ENCODE data around the gene PDE4D. TPM values are rescaled to one million over a fixed set of nuclear protein-coding genes. Genes with fewer than 3 reads are reported as not detected.
A peak's percentile ranks its signal among the peaks of the same experiment; 100 is the strongest.

Gene PDE4D
- total RNA-seq, 1 donor from 2014 or later: 39.2 TPM

DNA sequence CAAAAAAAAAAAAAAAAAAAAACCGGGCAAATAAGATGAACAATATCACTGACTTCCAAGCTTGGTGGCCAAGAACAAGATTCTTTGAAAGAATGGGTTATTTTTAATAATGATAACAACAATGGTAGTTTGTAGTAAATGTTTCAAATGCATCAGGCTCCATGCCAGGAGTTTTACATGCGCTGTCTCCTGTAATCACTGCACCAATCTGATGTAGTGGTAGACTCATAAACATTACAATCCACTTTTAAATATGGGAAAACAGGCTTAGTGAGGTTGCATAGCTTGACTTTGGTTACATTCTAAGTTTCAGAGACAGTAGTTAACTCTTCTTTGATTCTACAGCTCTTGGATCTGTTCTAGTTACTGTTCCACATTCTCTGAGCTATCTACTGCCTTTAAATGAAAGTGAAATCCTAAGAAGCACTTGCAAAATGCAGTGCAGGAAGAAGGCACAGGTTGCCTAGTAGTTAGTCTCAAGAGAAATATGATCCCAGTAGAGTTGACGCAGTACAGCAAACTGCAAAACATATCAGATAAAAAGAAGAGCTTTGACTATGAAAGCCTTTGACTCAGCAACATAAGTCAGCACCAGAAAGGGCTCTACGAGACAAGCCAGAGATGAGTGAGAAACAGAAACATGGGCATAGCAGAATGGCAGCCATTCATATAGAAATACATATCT lies 62.1 kb downstream of the PDE4D start:
- DNase-seq (ENCODE audit: low read depth): no peak

DNA sequence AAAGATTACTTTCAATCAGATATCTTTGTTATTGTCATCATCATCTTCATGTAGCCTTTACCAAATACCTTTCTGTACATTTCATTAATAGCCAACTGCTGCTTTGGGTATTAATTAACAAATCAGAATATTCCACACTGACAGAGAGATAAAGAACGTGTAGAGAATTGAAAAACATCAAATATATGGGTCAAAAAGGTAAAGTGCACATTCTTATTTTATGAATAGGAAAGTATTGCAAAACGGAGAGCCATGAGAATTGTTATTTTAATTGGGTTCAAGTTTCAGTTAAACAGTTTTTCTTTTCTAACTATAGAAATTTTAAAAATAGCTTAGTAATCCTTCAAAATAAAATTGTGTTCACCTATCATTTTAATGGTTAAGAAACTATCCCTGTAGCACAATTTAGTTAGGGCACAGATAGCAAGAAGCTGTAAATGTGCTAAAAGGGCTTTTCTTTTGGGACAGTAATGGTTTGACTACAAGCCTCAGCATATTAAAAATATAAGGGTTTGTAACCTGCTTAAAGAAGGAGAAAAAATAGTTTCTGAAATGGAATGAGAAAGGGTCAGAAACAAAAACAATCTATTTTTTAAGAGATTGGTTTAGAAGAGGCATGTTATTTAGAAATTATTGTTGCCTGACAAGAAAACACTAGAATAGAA lies 62.9 kb downstream of the PDE4D start:
- TF ChIP-seq, protein P1, sequence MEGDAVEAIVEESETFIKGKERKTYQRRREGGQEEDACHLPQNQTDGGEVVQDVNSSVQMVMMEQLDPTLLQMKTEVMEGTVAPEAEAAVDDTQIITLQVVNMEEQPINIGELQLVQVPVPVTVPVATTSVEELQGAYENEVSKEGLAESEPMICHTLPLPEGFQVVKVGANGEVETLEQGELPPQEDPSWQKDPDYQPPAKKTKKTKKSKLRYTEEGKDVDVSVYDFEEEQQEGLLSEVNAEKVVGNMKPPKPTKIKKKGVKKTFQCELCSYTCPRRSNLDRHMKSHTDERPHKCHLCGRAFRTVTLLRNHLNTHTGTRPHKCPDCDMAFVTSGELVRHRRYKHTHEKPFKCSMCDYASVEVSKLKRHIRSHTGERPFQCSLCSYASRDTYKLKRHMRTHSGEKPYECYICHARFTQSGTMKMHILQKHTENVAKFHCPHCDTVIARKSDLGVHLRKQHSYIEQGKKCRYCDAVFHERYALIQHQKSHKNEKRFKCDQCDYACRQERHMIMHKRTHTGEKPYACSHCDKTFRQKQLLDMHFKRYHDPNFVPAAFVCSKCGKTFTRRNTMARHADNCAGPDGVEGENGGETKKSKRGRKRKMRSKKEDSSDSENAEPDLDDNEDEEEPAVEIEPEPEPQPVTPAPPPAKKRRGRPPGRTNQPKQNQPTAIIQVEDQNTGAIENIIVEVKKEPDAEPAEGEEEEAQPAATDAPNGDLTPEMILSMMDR (IDR thresholded peaks at IDR 0.05; ENCODE audit: insufficient read depth, low read length, poor library complexity, severe bottlenecking): no peak

More for the DNA sequence above, 62.1 kb downstream of the PDE4D start:
- TF ChIP-seq, protein P1 (IDR thresholded peaks at IDR 0.05; ENCODE audit: insufficient read depth, low read length, poor library complexity, severe bottlenecking): no peak
- H3K4me3 ChIP-seq (ENCODE audit: low read depth, low read length): no peak overlapping the region
- no peaks in the 10 kb centered on the region for H3K36me3 ChIP-seq (ENCODE audit: control insufficient read depth, insufficient read depth, low read length)
- H3K27me3 ChIP-seq (ENCODE audit: control insufficient read depth, insufficient read depth, low read length): no peaks in the 10 kb centered on the region

DNA sequence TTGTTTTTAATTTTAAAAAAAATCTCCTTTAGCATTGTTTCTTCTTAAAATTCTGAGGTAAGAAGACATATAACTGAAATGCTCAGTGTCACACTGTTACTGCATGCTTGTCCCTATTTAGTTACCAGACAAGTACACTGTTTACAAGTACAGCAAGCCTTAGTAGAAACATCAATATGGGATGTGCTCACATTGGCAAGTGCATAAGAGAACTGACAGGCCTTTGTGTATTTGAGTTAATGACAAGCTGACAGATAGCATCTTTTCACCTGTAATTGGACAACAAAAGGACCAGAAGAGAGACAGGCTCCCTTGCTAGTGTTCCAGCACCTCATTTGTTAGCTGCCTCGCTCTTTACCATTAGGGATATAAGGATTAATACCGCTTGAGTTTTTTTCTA lies 63.6 kb downstream of the PDE4D start:
- no peak for DNase-seq (ENCODE audit: low read depth)
- Histone ChIP-seq H3K36me3 (ENCODE audit: control insufficient read depth, insufficient read depth, low read length) (no peaks in the 10 kb centered on the region), H3K4me3 (ENCODE audit: low read depth, low read length) (no peak overlapping the region), H3K27me3 (ENCODE audit: control insufficient read depth, insufficient read depth, low read length) (no peaks in the 10 kb centered on the region)
- TF ChIP-seq, protein P1 (IDR thresholded peaks at IDR 0.05; ENCODE audit: insufficient read depth, low read length, poor library complexity, severe bottlenecking): no peak

More for the DNA sequence above, 62.9 kb downstream of the PDE4D start:
- DNase-seq (ENCODE audit: low read depth): no peak
- no peaks in the 10 kb centered on the region for H3K27me3 ChIP-seq (ENCODE audit: control insufficient read depth, insufficient read depth, low read length)
- no peaks in the 10 kb centered on the region for H3K36me3 ChIP-seq (ENCODE audit: control insufficient read depth, insufficient read depth, low read length)
- no peak overlapping the region for H3K4me3 ChIP-seq (ENCODE audit: low read depth, low read length)

DNA sequence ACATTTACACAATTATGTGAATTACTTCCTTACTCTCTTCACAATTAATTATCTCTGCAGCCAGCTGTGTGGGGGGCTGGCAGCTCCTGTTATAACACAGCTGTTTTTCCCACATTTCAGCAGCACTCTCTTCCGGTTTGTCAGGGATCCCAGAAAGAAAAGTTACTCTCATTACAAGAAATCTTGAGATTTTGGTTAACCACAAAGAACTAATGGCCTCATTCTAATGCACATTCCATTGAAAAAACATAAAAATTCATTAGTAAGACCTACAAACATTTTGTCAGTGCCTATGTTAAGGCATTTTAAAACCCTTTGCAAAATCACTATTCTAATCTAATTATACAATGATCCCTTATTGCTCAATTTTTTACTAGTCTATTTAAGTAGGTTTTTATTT lies 64.1 kb downstream of the PDE4D start:
- peak; percentile 26 for DNase-seq (ENCODE audit: low read depth)

DNA sequence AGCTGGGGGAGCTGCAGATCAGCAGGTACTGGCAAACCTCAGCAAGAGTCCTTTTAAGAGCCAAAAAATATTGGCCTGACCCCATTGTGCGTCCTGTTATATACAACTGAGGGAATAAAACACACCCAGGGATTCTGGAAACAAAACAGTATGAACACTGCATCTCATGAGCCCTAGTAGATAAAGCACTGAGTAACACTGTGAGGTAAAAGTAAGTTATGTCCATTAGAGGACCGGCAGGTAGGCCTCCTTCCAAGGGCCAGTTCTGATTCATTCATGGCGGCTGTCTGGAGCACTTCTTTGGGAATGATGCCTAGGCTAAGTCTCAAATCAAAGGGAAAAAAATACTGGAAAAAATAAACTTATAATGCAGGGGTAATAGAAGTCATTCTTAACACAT lies 64.9 kb downstream of the PDE4D start:
- no peaks in the 10 kb centered on the region for H3K27me3 ChIP-seq (ENCODE audit: control insufficient read depth, insufficient read depth, low read length)
- no peak for DNase-seq (ENCODE audit: low read depth)
- H3K4me3 ChIP-seq (ENCODE audit: low read depth, low read length): no peak overlapping the region
- TF ChIP-seq, protein P1 (IDR thresholded peaks at IDR 0.05; ENCODE audit: insufficient read depth, low read length, poor library complexity, severe bottlenecking): no peak
- no peaks in the 10 kb centered on the region for H3K36me3 ChIP-seq (ENCODE audit: control insufficient read depth, insufficient read depth, low read length)

More for the DNA sequence above, 64.1 kb downstream of the PDE4D start:
- Histone ChIP-seq H3K27me3 (ENCODE audit: control insufficient read depth, insufficient read depth, low read length) (no peaks in the 10 kb centered on the region), H3K4me3 (ENCODE audit: low read depth, low read length) (no peak overlapping the region), H3K36me3 (ENCODE audit: control insufficient read depth, insufficient read depth, low read length) (no peaks in the 10 kb centered on the region)
- TF ChIP-seq, protein P1 (IDR thresholded peaks at IDR 0.05; ENCODE audit: insufficient read depth, low read length, poor library complexity, severe bottlenecking): no peak

All from kidney epithelial cell (primary cell).